SK-N-SH (cell line): ENCODE data around the gene TMEM190. TPM values are rescaled to one million over a fixed set of nuclear protein-coding genes. Genes with fewer than 3 reads are reported as not detected.

ENCODE experiments used
- CTCF ChIA-PET: fragments of 300-600, 350-600 bp; formaldehyde crosslinking; extraction: SDS; loops from one replicate; lab custom pipeline; 2021; lab: Yijun Ruan, JAX
- POLR2A ChIA-PET: fragments of 350-600 bp; sonication (Branson Sonifier 250); formaldehyde crosslinking; extraction: SDS; loops from one replicate; lab custom pipeline; 2020; ENCODE audit warnings: antibody characterized with exemption, inconsistent platforms; lab: Yijun Ruan, JAX
- DNase-seq: peaks from one replicate; pipeline ENCODE4 v3.0.0; 2012
- H2AFZ ChIP-seq: fragments of 200-600 bp; sonication (generic); 2 replicates; pipeline ENCODE4 v1.8.1; 2016; ENCODE audit warnings: antibody characterized with exemption, mild to moderate bottlenecking, low read depth
- H3F3A ChIP-seq: fragments of 200-600 bp; sonication (generic); replicated peaks from 2 replicates; pipeline ENCODE3; 2016; ENCODE audit warnings: antibody characterized with exemption, mild to moderate bottlenecking; ENCODE audit not compliant: insufficient read depth
- H3K27ac ChIP-seq, 2 experiments: fragments of 200-500 bp in 1 of 2; fragments of 200-600 bp in 1 of 2; sonication (Bioruptor generic) in 1 of 2; sonication (generic), shearing (Covaris generic) in 1 of 2; 2 replicates each; pipeline versions ENCODE4 v1.5.1 to v1.6.1; 2014 to 2016; ENCODE audit warnings: low read depth in 2 of 2, inconsistent platforms in 1 of 2, low read length in 1 of 2, mild to moderate bottlenecking in 1 of 2, mixed read lengths in 1 of 2
- H3K27me3 ChIP-seq: fragments of 200-600 bp; sonication (generic), shearing (Covaris generic); 2 replicates; pipeline ENCODE4 v1.6.1; 2016; ENCODE audit warnings: mixed run types; ENCODE audit not compliant: insufficient read depth
- H3K36me3 ChIP-seq, 2 experiments: fragments of 200-500 bp in 1 of 2; fragments of 200-600 bp in 1 of 2; sonication (Bioruptor generic) in 1 of 2; sonication (generic) in 1 of 2; replicated peaks in 1 of 2; 2 replicates each; pipeline versions ENCODE3 to v1.5.1; 2014 to 2016; ENCODE audit warnings: low read length in 1 of 2, mild to moderate bottlenecking in 1 of 2; ENCODE audit not compliant: insufficient read depth in 2 of 2, control insufficient read depth in 1 of 2
- H3K4me1 ChIP-seq, 2 experiments: fragments of 200-500 bp in 1 of 2; fragments of 200-600 bp in 1 of 2; sonication (Bioruptor generic) in 1 of 2; sonication (generic), shearing (Covaris generic) in 1 of 2; 2 replicates each; pipeline versions ENCODE4 v1.5.1 to v1.6.1; 2014 to 2016; ENCODE audit warnings: low read depth in 1 of 2, low read length in 1 of 2, mixed run types in 1 of 2; ENCODE audit not compliant: insufficient read depth in 2 of 2, control insufficient read depth in 1 of 2
- H3K4me2 ChIP-seq: fragments of 200-600 bp; sonication (generic), shearing (Covaris generic); 2 replicates; pipeline ENCODE4 v1.6.1; 2017; ENCODE audit warnings: mixed run types
- H3K4me3 ChIP-seq, 2 experiments: fragments of 200-500 bp in 1 of 2; fragments of 200-600 bp in 1 of 2; sonication (Bioruptor generic) in 1 of 2; sonication (generic), shearing (Covaris generic) in 1 of 2; 2 replicates each; pipeline versions ENCODE4 v1.5.1 to v1.8.1; 2014 to 2016; ENCODE audit warnings: low read depth in 2 of 2, inconsistent platforms in 1 of 2, low read length in 1 of 2, mild to moderate bottlenecking in 1 of 2, mixed read lengths in 1 of 2, moderate library complexity in 1 of 2
- H3K79me2 ChIP-seq: fragments of 200-600 bp; sonication (generic); 2 replicates; pipeline ENCODE4 v1.8.1; 2017; ENCODE audit warnings: mild to moderate bottlenecking; ENCODE audit not compliant: insufficient read depth
- H3K9ac ChIP-seq: fragments of 200-600 bp; sonication (generic); 2 replicates; pipeline ENCODE4 v1.6.1; 2017; ENCODE audit warnings: mixed run types
- H3K9me2 ChIP-seq: fragments of 200-600 bp; sonication (generic); 2 replicates; pipeline ENCODE4 v1.6.1; 2017; ENCODE audit warnings: mixed run types
- H3K9me3 ChIP-seq: fragments of 200-600 bp; sonication (generic); 2 replicates; pipeline ENCODE4 v1.6.1; 2017; ENCODE audit warnings: mixed run types, mild to moderate bottlenecking, moderate library complexity
- H4K20me1 ChIP-seq: fragments of 200-600 bp; sonication (generic); 2 replicates; pipeline ENCODE4 v1.6.1; 2017; ENCODE audit warnings: mild to moderate bottlenecking, mixed run types; ENCODE audit not compliant: insufficient read depth
- CHD2 ChIP-seq: fragments of 150-350 bp; IDR thresholded peaks from 2 replicates; pipeline ENCODE4 v1.6.1; 2018; ENCODE audit warnings: low read length; ENCODE audit not compliant: partially characterized antibody
- EP300 ChIP-seq, 2 experiments: IDR thresholded peaks; 2 replicates each; pipeline versions ENCODE4 v1.4.0 to v1.6.1; 2012; ENCODE audit warnings: borderline replicate concordance in 1 of 2, low read depth in 1 of 2, low read length in 1 of 2
- FOXM1 ChIP-seq: IDR thresholded peaks from 2 replicates; pipeline ENCODE4 v1.4.0; 2012; ENCODE audit warnings: low read depth, mild to moderate bottlenecking
- GABPA ChIP-seq: IDR thresholded peaks from 2 replicates; pipeline ENCODE4 v1.4.0; 2012; ENCODE audit warnings: low read depth, mild to moderate bottlenecking
- GATA2 ChIP-seq: sonication (generic); formaldehyde crosslinking; IDR thresholded peaks from 2 replicates; pipeline ENCODE4 v1.5.0; 2020; ENCODE audit warnings: mild to moderate bottlenecking, missing genetic modification reagents
- JUND ChIP-seq: IDR thresholded peaks from 2 replicates; pipeline ENCODE4 v1.4.0; 2012
- MAX ChIP-seq: IDR thresholded peaks from 2 replicates; pipeline ENCODE4 v1.4.0; 2012; ENCODE audit warnings: low read depth
- MEF2A ChIP-seq: IDR thresholded peaks from 2 replicates; pipeline ENCODE4 v1.4.0; 2012; ENCODE audit warnings: low read depth, borderline replicate concordance
- NFIC ChIP-seq: IDR thresholded peaks from 2 replicates; pipeline ENCODE4 v1.4.0; 2012; ENCODE audit warnings: borderline replicate concordance
- PBX3 ChIP-seq: IDR thresholded peaks from 2 replicates; pipeline ENCODE4; 2012
- REST ChIP-seq: IDR thresholded peaks from 2 replicates; pipeline ENCODE4 v1.6.1; 2012; ENCODE audit warnings: mild to moderate bottlenecking, low read depth, low read length, moderate library complexity
- SIN3A ChIP-seq: IDR thresholded peaks from 2 replicates; pipeline ENCODE4 v1.6.1; 2012; ENCODE audit warnings: low read depth, mild to moderate bottlenecking, low read length, moderate library complexity, borderline replicate concordance
- TCF12 ChIP-seq: IDR thresholded peaks from 2 replicates; pipeline ENCODE4 v1.4.0; 2012
- USF1 ChIP-seq: IDR thresholded peaks from 2 replicates; pipeline ENCODE4 v1.4.0; 2012; ENCODE audit warnings: low read depth, borderline replicate concordance
- ZBTB33 ChIP-seq: IDR thresholded peaks from 2 replicates; pipeline ENCODE4 v1.4.0; 2012; ENCODE audit warnings: low read depth, borderline replicate concordance
- WGBS: methylation state at CpG from one replicate; pipeline ENCODE4 v1.1.6; 2017; ENCODE audit warnings: low lambda C conversion rate; 5-methylcytosine and 5-hydroxymethylcytosine counted together
- polyA plus RNA-seq, 3 experiments: library from polyadenylated mRNA; depleted of rRNA; stranded (reverse); fragments of >200 nt; gene quantifications; 2 replicates each; pipeline ENCODE4 v1.2.3, GENCODE V29; 2012

Gene TMEM190
- polyA plus RNA-seq, 1 of the 3 experiments (the other 2 are of a cell fraction): 0.77 TPM

- H3F3A ChIP-seq: peaks cover 46% of the 10 kb centered on the region
- no peak overlapping the region for H3K9ac ChIP-seq
- DNase-seq: no peak
- CTCF ChIA-PET: interaction anchor here (0.9 to 2.9 kb wide), 2 partner anchors 20 to 97 kb away, joined by 3 to 8 read pairs; no protein-coding TSS in a partner anchor
- H3K4me3 ChIP-seq: no peak overlapping the region
- H3K9me3 ChIP-seq: no peaks in the 10 kb centered on the region
- WGBS: 98% methylated on average over 10 of the region's 12 CpGs
- peaks cover 18 to 28% of the 10 kb centered on the region in 2 experiments for H3K36me3 ChIP-seq
- TF ChIP-seq MEF2A: no peak
- no peak for TF ChIP-seq EP300 (IDR thresholded peaks at IDR 0.05; ENCODE audit: borderline replicate concordance in 1 of 2, low read depth in 1 of 2, low read length in 1 of 2)
- no peak for TF ChIP-seq FOXM1
- no peak for TF ChIP-seq GABPA
- no peak for TF ChIP-seq JUND
- TF ChIP-seq, all 33 proteins: peak for 0
- Histone ChIP-seq H3K27me3 (no peaks in the 10 kb centered on the region), H3K4me1 (peaks cover 7 to 8% of the 10 kb centered on the region in 2 experiments; a peak in 1 of 4 replicates), H3K79me2 (peaks cover 15% of the 10 kb centered on the region; the same call in 1 of the 2 replicates), H3K27ac (no peak overlapping the region), H3K9me2 (no peaks in the 10 kb centered on the region), H2AFZ (no peak overlapping the region), H3K4me2 (no peak overlapping the region), H4K20me1 (peaks cover 29% of the 10 kb centered on the region)
- POLR2A ChIA-PET: interaction anchor here (1.6 to 2.8 kb wide), 4 partner anchors 7 to 9 kb away, joined by 7 to 10 read pairs (median 8); partner anchors contain the start of gene UBE2S
These were observed 21.7 kb downstream of the TMEM190 start for GRCh38 chr19:55398200-55398925.

GRCh38 chr19:55400281-55401087 is 23.9 kb downstream of the TMEM190 start:
- WGBS: 91% methylated on average over 11 of the region's 14 CpGs
- Histone ChIP-seq H4K20me1 (peaks cover 49% of the 10 kb centered on the region), H3K4me1 (peaks cover 9 to 12% of the 10 kb centered on the region in 2 experiments; a peak in 2 of 4 replicates)

More at GRCh38 chr19:55400281-55401087, 23.9 kb downstream of the TMEM190 start:
- H3K9me2 ChIP-seq: no peaks in the 10 kb centered on the region
- ChIA-PET POLR2A (interaction anchor here (1.0 to 2.8 kb wide), 5 partner anchors 7 to 41 kb away, joined by 3 to 10 read pairs (median 8); partner anchors contain the start of gene UBE2S), CTCF (interaction anchor here (1.4 to 2.2 kb wide), 3 partner anchors 12 to 109 kb away, joined by 4 to 5 read pairs (median 5); no protein-coding TSS in a partner anchor)
- H3K27me3 ChIP-seq: no peaks in the 10 kb centered on the region
- H3K27ac ChIP-seq: no peak overlapping the region; a peak in 1 of 4 replicates
- H3K79me2 ChIP-seq: peaks cover 36% of the 10 kb centered on the region
- H2AFZ ChIP-seq: no peak overlapping the region
- H3K36me3 ChIP-seq: peaks cover 26 to 30% of the 10 kb centered on the region in 2 experiments
- H3F3A ChIP-seq: peaks cover 50% of the 10 kb centered on the region
- H3K9me3 ChIP-seq: no peaks in the 10 kb centered on the region
- DNase-seq: no peak
- no peak overlapping the region for H3K4me3 ChIP-seq
- H3K9ac ChIP-seq: no peak overlapping the region
- TF ChIP-seq CHD2 (no peak), USF1 (no peak), REST (no peak), TCF12 (no peak), PBX3 (no peak), GATA2 (CRISPR knock-in tag) (no peak), MAX (no peak), ZBTB33 (no peak), NFIC (no peak), SIN3A (no peak)
- H3K4me2 ChIP-seq: no peak overlapping the region
